CD14-positive monocyte (primary cell): ENCODE data around the gene SORD. TPM values are rescaled to one million over a fixed set of nuclear protein-coding genes. Genes with fewer than 3 reads are reported as not detected.
"Not testable (repeated sequence)": the region's sequence is repeated elsewhere in the genome, so short reads cannot be mapped to it uniquely, and the experiment has no call there.

ENCODE experiments used
- DNase-seq, 3 donors: peaks; one replicate each; pipeline ENCODE4 v3.0.0-alpha.2; 2011 to 2022
- H2AFZ ChIP-seq: 2 replicates; pipeline ENCODE4 v1.6.0; 2012; ENCODE audit warnings: mild to moderate bottlenecking, low read depth, low read length, inconsistent platforms; ENCODE audit not compliant: insufficient read depth, poor library complexity, severe bottlenecking
- H3K27ac ChIP-seq, 2 donors: 1 replicate in 1 of 2; 2 replicates in 1 of 2; pipeline ENCODE4 v1.5.1; 2012 to 2013; ENCODE audit warnings: low read length in 2 of 2, control low read depth in 1 of 2, inconsistent platforms in 1 of 2, low read depth in 1 of 2, mild to moderate bottlenecking in 1 of 2
- H3K27me3 ChIP-seq, 2 donors: one replicate each; pipeline versions ENCODE4 v1.6.0 to v1.6.1; 2011 to 2013; ENCODE audit warnings: low read length in 2 of 2; ENCODE audit not compliant: control insufficient read depth in 2 of 2, insufficient read depth in 2 of 2
- H3K36me3 ChIP-seq, 2 donors: replicated peaks in 1 of 2; 1 replicate in 1 of 2; 2 replicates in 1 of 2; pipeline versions ENCODE4 v1.5.1 to v1.6.1; 2012 to 2013; ENCODE audit warnings: low read length in 2 of 2, control low read depth in 1 of 2, inconsistent platforms in 1 of 2, mild to moderate bottlenecking in 1 of 2; ENCODE audit not compliant: insufficient read depth in 2 of 2, control insufficient read depth in 1 of 2
- H3K4me1 ChIP-seq, 2 donors: 1 replicate in 1 of 2; 2 replicates in 1 of 2; pipeline versions ENCODE4 v1.5.1 to v1.6.1; 2012 to 2013; ENCODE audit warnings: low read length in 2 of 2, control low read depth in 1 of 2, inconsistent platforms in 1 of 2, mild to moderate bottlenecking in 1 of 2, moderate library complexity in 1 of 2; ENCODE audit not compliant: insufficient read depth in 2 of 2, control insufficient read depth in 1 of 2
- H3K4me2 ChIP-seq: replicated peaks from 2 replicates; pipeline ENCODE3; 2012; ENCODE audit warnings: low read length, moderate library complexity, mild to moderate bottlenecking; ENCODE audit not compliant: poor library complexity, severe bottlenecking; ENCODE audit errors: extremely low read depth
- H3K4me3 ChIP-seq, 3 experiments: fragments of 200-600 bp in 1 of 3; sonication (generic) in 1 of 3; replicated peaks in 1 of 3; 1 replicate in 2 of 3; 2 replicates in 1 of 3; pipeline ENCODE4 v1.5.1; 2011 to 2013; ENCODE audit warnings: low read length in 3 of 3, mild to moderate bottlenecking in 3 of 3, control low read depth in 2 of 3, low read depth in 2 of 3, inconsistent platforms in 1 of 3, moderate library complexity in 1 of 3
- H3K79me2 ChIP-seq: 2 replicates; pipeline ENCODE4 v1.6.0; 2012; ENCODE audit warnings: mild to moderate bottlenecking, control low read depth, inconsistent platforms, low read length, moderate library complexity; ENCODE audit not compliant: insufficient read depth
- H3K9ac ChIP-seq: 2 replicates; pipeline ENCODE4 v1.6.0; 2017; ENCODE audit warnings: low read length, mild to moderate bottlenecking; ENCODE audit not compliant: insufficient read depth, poor library complexity, severe bottlenecking
- H3K9me3 ChIP-seq, 2 donors: replicated peaks in 1 of 2; 1 replicate in 1 of 2; 2 replicates in 1 of 2; pipeline versions ENCODE4 v1.5.1 to v1.6.1; 2012 to 2013; ENCODE audit warnings: low read length in 2 of 2, control low read depth in 1 of 2; ENCODE audit not compliant: control insufficient read depth in 1 of 2, insufficient read depth in 1 of 2
- H4K20me1 ChIP-seq: 2 replicates; pipeline ENCODE4 v1.6.0; 2012; ENCODE audit warnings: mild to moderate bottlenecking, low read length, control low read depth, moderate library complexity; ENCODE audit not compliant: insufficient read depth
- H3K27ac Mint-ChIP-seq, 7 donors: one replicate each; pipeline ENCODE4 v1.8.0; 2020; ENCODE audit warnings: mild to moderate bottlenecking in 7 of 7, mixed read lengths in 7 of 7, moderate library complexity in 6 of 7, inconsistent platforms in 2 of 7
- H3K27me3 Mint-ChIP-seq, 3 donors: one replicate each; pipeline ENCODE4 v1.8.0; 2021 to 2022; ENCODE audit warnings: low read depth in 3 of 3, mild to moderate bottlenecking in 3 of 3, mixed read lengths in 3 of 3, moderate library complexity in 3 of 3, inconsistent platforms in 1 of 3
- H3K36me3 Mint-ChIP-seq, 2 donors: one replicate each; pipeline ENCODE4 v1.8.0; 2020; ENCODE audit warnings: mixed read lengths in 2 of 2, inconsistent platforms in 1 of 2, mild to moderate bottlenecking in 1 of 2
- H3K4me1 Mint-ChIP-seq: one replicate; pipeline ENCODE4 v1.8.0; 2020; ENCODE audit warnings: mild to moderate bottlenecking, mixed read lengths
- H3K4me3 Mint-ChIP-seq, 2 donors: one replicate each; pipeline ENCODE4 v1.8.0; 2020; ENCODE audit warnings: mild to moderate bottlenecking in 2 of 2, mixed read lengths in 2 of 2, moderate library complexity in 1 of 2
- H3K9me3 Mint-ChIP-seq, 7 donors: one replicate each; pipeline ENCODE4 v1.8.0; 2020 to 2022; ENCODE audit warnings: mixed read lengths in 7 of 7, mild to moderate bottlenecking in 6 of 7, moderate library complexity in 6 of 7, inconsistent platforms in 2 of 7
- WGBS: methylation state at CpG from one replicate; pipeline ENCODE4 v1.1.5; 2013; ENCODE audit warnings: missing lambda C conversion rate; ENCODE audit not compliant: insufficient coverage; 5-methylcytosine and 5-hydroxymethylcytosine counted together
- intact Hi-C, 2 donors: fragments of 100-400 bp; cut with micrococcal nuclease; formaldehyde crosslinking; loops; one replicate each; pipeline versions ENCODE4 v1.15.0 to v1.15.1; 2023
- polyA plus RNA-seq, 3 donors: library from polyadenylated mRNA; depleted of rRNA in 1 of 3; unstranded in 2 of 3; stranded (reverse) in 1 of 3; fragments of 300-500 nt in 2 of 3; fragments of >200 nt in 1 of 3; fragmentation: Illumina TruSeq in 2 of 3; gene quantifications; 1 replicate in 2 of 3; 2 replicates in 1 of 3; pipeline ENCODE4 v1.2.3, GENCODE V29; 2012 to 2021

The SORD gene
- polyA plus RNA-seq, 3 donors, result 17.9 to 22.6 (median 21.7) TPM

DNA sequence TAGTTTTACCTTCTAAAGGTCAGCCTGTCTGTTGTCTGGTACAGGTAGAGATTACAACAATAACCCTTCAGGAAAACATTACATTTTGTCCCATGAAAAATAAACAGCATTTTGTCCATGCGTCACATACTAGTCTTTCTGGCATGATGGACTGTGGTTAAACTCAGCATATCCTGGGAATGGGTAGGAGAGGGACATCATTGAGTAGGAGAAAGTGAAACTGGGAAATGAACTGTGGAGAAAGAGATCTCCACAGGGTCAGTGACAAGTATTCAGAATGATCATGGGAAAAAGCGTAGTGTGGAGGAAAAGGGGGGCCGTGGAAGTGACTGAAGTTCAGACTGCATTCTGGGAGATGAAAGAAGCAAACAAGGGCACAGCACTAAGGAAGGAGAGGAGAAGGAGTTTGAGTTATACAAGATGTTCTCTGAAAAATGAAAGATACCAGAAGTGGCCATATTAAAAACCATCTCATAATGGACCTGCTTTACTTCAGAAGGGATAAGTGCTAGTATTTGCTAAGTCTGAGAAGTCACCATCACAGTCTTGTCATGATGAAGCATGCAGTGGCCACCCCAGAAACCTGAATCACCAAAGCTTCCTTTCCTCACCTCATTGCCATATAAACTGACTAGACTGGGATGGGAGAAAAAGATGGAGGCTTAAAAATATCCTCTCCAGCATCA lies 34.7 kb upstream of the SORD start:
- H3K27ac ChIP-seq, DNase-seq, H3K79me2 ChIP-seq, H4K20me1 ChIP-seq, H3K4me3 Mint-ChIP-seq, H3K4me2 ChIP-seq, H3K4me1 Mint-ChIP-seq, intact Hi-C loops, H3K36me3 ChIP-seq, H2AFZ ChIP-seq, H3K27me3 ChIP-seq, H3K4me1 ChIP-seq, H3K9me3 Mint-ChIP-seq, H3K36me3 Mint-ChIP-seq, H3K9ac ChIP-seq, H3K27ac Mint-ChIP-seq, H3K4me3 ChIP-seq, H3K9me3 ChIP-seq: not testable (repeated sequence)
- WGBS, result no CpG with 5 or more reads among the region's 3 CpGs
- peaks cover 0 to 11% (median 0%) of the 10 kb centered on the region in 3 donors for H3K27me3 Mint-ChIP-seq

DNA sequence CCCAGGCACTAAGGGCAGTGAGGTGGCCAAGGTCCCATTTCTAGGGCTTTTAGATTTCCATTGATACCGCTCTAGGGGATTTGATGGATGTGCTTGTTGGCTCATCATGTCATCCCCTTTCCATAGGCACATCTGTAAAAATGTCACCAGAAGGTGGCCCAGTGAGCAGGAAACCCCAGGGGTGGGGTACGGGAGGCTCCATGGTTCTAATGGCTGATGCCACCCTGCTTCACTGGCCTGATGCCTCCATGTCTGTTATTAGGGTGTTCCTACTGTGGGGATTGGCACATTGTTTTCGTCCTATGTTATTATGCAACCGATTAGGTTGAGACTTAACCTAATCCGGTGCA lies 34.1 kb upstream of the SORD start:
- H3K27ac Mint-ChIP-seq, H4K20me1 ChIP-seq, H3K9me3 Mint-ChIP-seq, H3K9me3 ChIP-seq, H3K4me2 ChIP-seq, H3K36me3 ChIP-seq, H2AFZ ChIP-seq, H3K4me3 ChIP-seq, H3K27ac ChIP-seq, H3K27me3 ChIP-seq, H3K79me2 ChIP-seq, H3K36me3 Mint-ChIP-seq, H3K4me1 ChIP-seq, DNase-seq, intact Hi-C loops, H3K4me3 Mint-ChIP-seq, H3K9ac ChIP-seq, H3K4me1 Mint-ChIP-seq: not testable (repeated sequence)
- no CpG with 5 or more reads among the region's 5 CpGs for WGBS
- peaks cover 0 to 11% (median 0%) of the 10 kb centered on the region in 3 donors for H3K27me3 Mint-ChIP-seq

DNA sequence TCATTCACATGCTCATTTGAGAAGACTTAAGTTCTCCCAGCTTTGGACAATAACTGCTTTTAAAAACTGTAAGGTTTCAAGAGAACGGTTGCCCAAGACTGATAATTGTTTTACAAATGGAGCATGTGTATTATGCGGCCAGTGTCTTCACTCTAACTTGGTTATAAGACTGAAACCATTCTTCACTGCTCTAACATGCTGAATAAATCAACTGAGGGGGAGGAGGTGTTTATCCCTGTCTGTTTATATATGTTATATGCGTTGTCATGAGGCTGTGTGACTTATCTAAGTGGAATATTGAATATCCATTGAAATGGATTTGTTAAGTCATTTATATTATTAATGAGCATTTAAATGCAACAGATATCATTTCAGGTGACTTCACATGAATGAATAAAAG lies 25.4 kb upstream of the SORD start:
- H3K27me3 ChIP-seq, H3K4me3 Mint-ChIP-seq, H3K4me3 ChIP-seq, H3K27me3 Mint-ChIP-seq, DNase-seq, H3K4me2 ChIP-seq, H3K27ac Mint-ChIP-seq, H3K9ac ChIP-seq, intact Hi-C loops, H4K20me1 ChIP-seq, H2AFZ ChIP-seq, H3K4me1 Mint-ChIP-seq, H3K4me1 ChIP-seq, H3K36me3 ChIP-seq, H3K79me2 ChIP-seq, H3K9me3 ChIP-seq, H3K27ac ChIP-seq, H3K9me3 Mint-ChIP-seq, H3K36me3 Mint-ChIP-seq: not testable (repeated sequence)
- WGBS, result no CpG with 5 or more reads among the region's 3 CpGs
